A204.1 (cell line): ENCODE data around the gene CTDSPL.

ENCODE experiments used
- FAIRE-seq: peaks from 2 replicates; lab custom pipeline; 2012; peaks lifted over from hg19 to GRCh38; lab: Jason Lieb, UNC

CTDSPL gene

DNA sequence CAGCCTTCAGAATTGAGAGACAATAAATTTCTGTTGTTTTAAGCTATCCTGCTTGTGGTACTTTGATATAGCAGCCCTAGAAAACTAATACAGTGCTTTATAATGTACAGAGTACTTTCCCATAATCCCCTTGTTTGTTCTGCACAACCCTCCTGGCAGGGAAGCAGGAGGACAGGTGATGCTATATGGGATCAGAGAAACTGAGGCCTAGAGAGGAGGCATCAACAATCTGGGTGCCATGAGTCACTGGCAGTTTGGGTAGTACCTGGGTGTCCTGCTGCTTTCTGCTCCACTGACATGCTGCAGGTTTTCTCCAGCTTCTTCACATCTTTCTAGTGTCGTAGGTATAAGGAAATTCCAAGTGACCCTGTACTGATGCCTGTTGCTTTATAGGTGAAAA is 55.0 kb downstream of the CTDSPL start:
- no peak for FAIRE-seq

GRCh38 chr3:37918627-37919026 is 56.9 kb downstream of the CTDSPL start:
- FAIRE-seq, result no peak

DNA sequence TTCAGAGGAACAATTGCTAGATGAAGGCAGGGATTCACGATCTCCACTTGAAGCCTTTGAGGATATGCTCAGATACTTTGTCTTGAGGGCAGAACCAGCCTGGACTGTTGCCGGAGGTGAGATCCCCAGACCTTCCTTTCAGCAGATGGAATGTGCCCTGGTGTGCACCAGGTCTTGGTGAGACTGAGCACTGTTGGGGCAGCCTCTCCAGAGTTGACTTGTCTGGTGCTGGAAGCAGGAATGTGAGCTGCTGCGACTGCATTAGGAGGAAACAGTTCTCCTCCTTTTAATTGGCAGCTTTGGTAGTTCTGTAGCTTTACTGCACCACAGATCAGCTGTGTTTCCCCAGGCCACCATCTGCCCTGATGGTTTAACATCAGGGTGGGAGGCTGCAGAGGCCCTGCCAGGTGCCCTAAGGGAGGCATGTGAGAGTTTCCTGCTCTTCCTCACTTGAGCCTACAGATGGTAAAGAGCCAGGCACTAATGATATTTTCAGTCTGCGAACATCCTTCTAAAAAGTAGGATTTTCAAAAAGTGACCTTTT is 58.5 kb downstream of the CTDSPL start:
- FAIRE-seq, result no peak

GRCh38 chr3:37921025-37921424 is 59.3 kb downstream of the CTDSPL start:
- no peak for FAIRE-seq

- no peak for FAIRE-seq
These were observed 61.3 kb downstream of the CTDSPL start for GRCh38 chr3:37922721-37923568.

DNA sequence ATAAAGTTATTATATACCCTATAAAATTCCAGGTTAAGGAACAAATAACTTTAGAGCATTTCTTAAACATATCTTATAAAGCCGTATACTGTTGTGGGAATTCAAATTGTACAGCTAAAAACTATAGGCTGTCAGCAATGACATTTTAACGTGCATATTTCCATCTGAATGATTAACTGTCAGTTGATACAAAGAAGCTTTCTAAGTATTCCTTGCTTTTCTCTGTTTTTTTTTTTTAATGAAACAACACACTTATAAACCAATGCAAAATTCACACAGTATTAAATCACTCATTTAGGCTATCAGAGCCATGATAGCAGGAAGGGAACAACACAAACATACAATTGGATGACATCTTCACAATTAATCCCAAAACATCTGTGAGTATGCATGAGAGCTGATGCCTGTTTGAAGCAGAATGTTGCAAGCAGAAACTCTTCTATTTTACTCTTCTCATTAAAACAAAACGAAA is 61.9 kb downstream of the CTDSPL start:
- no peak for FAIRE-seq

- FAIRE-seq, result no peak
These were observed 62.8 kb downstream of the CTDSPL start for GRCh38 chr3:37924453-37924852.

DNA sequence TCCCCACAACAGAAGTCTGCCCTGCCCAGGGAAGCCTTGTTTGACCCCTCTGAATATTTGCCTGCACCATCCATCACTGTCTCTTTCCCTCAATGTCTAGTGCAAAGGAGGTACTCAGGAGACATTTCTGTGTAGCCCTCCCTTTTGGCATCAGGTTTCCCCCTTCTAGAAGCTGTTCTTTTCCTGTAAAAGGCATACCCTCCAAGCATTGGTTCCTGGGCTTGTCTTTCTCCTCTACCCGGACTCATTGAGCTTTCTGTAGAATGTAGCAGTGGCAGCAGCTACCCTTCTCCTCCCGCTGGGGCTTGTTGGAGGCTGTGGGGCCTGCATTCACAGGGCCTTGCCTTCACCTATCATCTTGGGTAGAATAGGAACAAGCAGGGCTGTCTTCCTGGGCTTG is 63.5 kb downstream of the CTDSPL start:
- no peak for FAIRE-seq

- FAIRE-seq, result no peak
These were observed 64.9 kb downstream of the CTDSPL start for GRCh38 chr3:37926611-37927010.

- no peak for FAIRE-seq
These were observed 68.8 kb downstream of the CTDSPL start for GRCh38 chr3:37930495-37930894.

GRCh38 chr3:37932505-37932904 is 70.8 kb downstream of the CTDSPL start:
- no peak for FAIRE-seq

DNA sequence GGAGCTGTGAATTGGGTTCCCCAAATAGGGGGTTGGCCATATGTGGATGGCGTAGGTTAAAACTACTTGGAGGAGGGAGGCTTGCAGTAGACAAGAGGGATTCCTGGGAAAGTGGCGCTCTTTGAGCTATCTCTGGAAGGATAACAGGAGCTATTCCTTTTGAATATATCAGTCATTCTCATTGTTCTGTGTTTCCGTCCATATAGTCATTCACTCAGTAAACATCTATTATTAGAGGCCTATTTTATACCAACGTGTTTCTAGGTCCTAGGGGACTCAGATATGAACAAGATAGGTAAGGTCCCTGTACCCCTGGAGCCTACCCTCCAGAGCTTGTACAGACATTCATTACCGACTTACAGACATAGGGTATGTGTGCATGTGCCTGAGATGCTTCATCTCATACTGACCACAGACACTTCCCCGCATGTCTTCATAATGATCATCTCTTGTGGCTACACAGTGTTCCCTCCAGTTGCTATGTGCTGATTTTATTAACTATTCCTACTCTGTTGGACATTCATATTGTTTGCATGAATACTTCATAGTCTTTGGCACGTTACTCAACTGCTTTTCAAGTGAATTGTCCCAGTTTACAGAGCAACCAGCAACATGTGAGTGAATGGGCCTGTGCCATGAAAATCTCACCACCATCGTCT is 73.1 kb downstream of the CTDSPL start:
- FAIRE-seq, result no peak

DNA sequence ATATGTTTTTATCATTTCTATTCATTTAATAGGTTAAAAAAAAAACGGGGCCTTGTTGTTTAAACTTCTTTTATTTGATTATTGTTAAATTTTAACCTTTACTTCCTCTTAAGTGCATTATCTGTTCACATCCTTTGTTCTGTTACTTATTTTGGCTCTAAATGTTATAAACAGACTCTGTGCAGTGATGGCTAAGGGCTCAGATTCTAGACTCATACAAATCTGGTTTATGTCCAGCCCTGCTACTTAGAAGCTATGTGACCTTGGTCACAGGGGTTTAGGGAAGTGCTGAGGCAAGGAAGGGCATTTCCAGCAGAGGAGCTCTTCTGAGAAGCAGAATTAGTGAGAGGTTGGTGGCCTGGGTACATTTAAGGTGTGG is 73.6 kb downstream of the CTDSPL start:
- FAIRE-seq, result no peak

DNA sequence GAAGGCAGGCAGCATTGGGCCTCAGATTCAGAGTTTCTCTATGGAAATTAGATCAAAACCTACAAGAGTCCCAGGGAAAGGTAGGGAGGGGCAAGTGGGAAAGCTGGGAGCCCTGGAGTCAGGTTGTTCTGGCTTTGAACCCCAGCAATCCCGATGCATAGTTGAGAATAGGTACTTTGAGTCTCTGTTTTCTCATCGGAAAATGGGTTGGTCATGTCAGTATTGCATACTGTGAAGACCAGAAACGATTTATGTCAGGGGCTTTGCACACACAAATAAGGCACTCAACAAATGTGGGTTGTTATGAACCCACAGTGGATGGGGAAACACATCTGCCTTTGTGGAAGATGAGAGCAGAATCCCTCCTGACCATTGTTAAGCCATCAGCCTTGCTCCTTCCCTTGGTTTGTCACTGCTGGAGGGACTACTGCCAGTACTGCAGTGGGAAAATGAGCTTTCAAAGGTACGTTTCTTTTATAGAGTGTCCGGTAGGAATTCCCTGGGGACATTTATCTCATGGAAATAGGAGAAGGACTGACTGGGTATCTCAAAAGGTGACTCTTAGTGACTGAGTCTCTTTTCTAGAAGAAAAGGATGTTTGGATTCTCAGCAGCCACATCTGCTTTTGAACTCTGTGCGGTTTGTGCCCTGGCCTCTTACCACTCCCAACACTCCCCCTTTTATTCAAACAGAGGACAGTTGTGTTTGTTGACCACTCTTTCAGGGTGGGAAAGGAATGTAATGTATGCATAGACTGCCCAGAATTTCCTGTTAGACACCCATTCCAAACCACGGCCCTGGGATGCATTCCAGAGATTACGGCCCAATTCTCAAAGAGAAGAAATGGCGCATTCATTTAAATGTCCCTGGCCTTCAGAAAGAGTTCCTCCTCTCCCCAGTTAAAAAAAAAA is 74.3 kb downstream of the CTDSPL start:
- no peak for FAIRE-seq

- no peak for FAIRE-seq
These were observed 75.5 kb downstream of the CTDSPL start for GRCh38 chr3:37937156-37937555.

DNA sequence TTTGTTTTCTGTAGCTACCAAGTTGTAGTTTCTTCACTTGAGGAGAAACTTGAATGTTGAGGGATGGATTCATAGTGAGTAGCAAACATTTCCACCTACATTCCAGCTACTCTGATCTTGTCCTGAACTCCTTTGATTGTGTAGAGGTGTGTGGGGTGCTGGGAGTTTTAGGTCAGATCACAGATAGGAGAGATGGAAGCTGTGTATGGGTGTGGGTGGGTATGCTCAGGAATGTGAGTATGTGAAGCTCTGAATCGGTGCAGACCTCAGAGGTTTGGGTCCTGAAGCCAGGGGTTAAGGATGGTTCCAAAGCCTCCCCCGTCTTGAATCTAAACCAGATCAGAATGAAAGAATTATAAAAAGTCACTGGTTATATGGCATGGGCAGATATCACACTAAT is 76.3 kb downstream of the CTDSPL start:
- no peak for FAIRE-seq

- FAIRE-seq, result no peak
These were observed 78.7 kb downstream of the CTDSPL start for GRCh38 chr3:37940242-37940908.

DNA sequence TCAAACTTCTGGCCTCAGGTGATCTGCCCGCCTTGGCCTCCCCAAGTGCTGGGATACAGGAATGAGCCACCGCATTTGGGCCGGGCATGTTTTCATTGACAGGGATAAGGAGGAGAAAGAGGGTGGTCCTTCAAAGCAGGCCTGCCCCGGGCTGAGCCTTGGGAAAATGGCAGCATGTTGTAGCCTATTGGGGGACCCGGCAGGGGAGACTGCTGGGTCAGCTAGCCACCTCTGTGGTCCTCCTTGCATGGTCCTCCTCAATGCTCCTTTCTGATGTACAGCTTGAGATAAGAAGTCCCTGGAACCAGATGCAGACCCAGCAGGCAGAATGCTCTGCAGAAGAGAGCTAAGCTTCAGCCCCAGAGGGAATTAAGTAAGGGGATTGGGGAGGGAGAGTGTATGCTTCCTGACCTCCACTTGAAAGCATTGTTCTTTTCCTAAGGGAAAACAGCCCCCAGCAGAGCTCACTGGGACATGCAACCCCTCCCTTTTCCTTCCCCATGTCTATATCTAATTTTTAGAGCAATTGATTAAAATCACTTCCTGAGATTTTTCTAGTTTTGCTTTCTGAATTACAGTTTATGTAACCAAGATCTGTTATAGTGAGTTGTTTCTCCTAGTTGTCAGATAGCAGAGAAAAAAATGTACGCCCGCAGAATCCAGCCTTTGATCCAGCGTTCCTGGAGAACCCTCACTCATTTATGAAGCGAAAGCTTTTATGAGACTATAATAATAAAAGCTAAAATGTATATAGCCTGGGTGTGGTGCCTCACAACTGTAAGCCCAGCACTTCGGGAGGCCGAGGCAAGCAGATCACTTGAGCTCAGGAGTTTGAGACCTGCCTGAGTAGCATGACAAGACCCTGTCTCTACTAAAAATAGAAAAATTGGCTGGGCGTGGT is 80.2 kb downstream of the CTDSPL start:
- no peak for FAIRE-seq

GRCh38 chr3:37942646-37943045 is 81.0 kb downstream of the CTDSPL start:
- FAIRE-seq, result no peak

- no peak for FAIRE-seq
These were observed 81.4 kb downstream of the CTDSPL start for GRCh38 chr3:37943126-37943525.
